Esophagus muscularis mucosa (tissue), 4 donors: ENCODE data around the gene MINDY1.

ENCODE experiments used
- CTCF ChIP-seq, 3 experiments: fragments of 200-600 bp in 2 of 3; fragments of 450-650 bp in 1 of 3; sonication (generic) in 2 of 3; IDR thresholded peaks; one replicate each; pipeline ENCODE4 v1.5.1; 2017 to 2019; ENCODE audit warnings: antibody characterized with exemption in 3 of 3, mild to moderate bottlenecking in 2 of 3, moderate library complexity in 1 of 3
- EP300 ChIP-seq: sonication (generic); formaldehyde crosslinking; IDR thresholded peaks from one replicate; pipeline ENCODE4 v1.6.1; 2017; ENCODE audit warnings: antibody characterized with exemption
- POLR2A ChIP-seq: fragments of 450-650 bp; IDR thresholded peaks from one replicate; pipeline ENCODE4 v1.6.1; 2017; ENCODE audit warnings: antibody characterized with exemption, moderate library complexity, mild to moderate bottlenecking, low read depth
- POLR2AphosphoS5 ChIP-seq, 2 donors: sonication (generic); formaldehyde crosslinking; IDR thresholded peaks; one replicate each; pipeline ENCODE4 v1.6.1; 2017; ENCODE audit warnings: antibody characterized with exemption in 2 of 2

GRCh38 chr1:150973836-150974579, 32.7 kb downstream of the MINDY1 start:
- TF ChIP-seq CTCF (IDR thresholded peaks at IDR 0.05) (no peak), POLR2AphosphoS5 (IDR thresholded peaks at IDR 0.05) (no peak), POLR2A (no peak), EP300 (no peak)
